OCI-LY3 (cell line): ENCODE results near the gene STK39.

ENCODE experiments used
- H2AFZ ChIP-seq: fragments of 200-600, 300-600 bp; shearing (Covaris generic); 2 replicates; pipeline ENCODE4 v1.6.0; 2014; ENCODE audit warnings: antibody characterized with exemption, low read depth, low read length
- H3K27ac ChIP-seq: fragments of 200-600, 300-600 bp; sonication (generic); 2 replicates; pipeline ENCODE4 v1.5.1; 2014; ENCODE audit warnings: mild to moderate bottlenecking, low read length, moderate library complexity, mixed read lengths
- H3K27me3 ChIP-seq: fragments of 200-600, 300-600 bp; sonication (generic); 2 replicates; pipeline ENCODE4 v1.6.1; 2014; ENCODE audit warnings: low read depth, low read length, mixed read lengths
- H3K36me3 ChIP-seq: fragments of 200-600, 300-600 bp; sonication (generic); replicated peaks from 2 replicates; pipeline ENCODE3; 2014; ENCODE audit warnings: low read depth, low read length, mixed read lengths
- H3K4me1 ChIP-seq: fragments of 300-600, 200-600 bp; sonication (generic); 2 replicates; pipeline ENCODE4 v1.6.1; 2014; ENCODE audit warnings: low read length, mixed read lengths
- H3K4me2 ChIP-seq: fragments of 200-600, 300-600 bp; sonication (generic); 2 replicates; pipeline ENCODE4 v1.6.1; 2014; ENCODE audit warnings: low read length, mixed read lengths
- H3K4me3 ChIP-seq: fragments of 300-600, 200-600 bp; sonication (generic); 2 replicates; pipeline ENCODE4 v1.5.1; 2014; ENCODE audit warnings: antibody characterized with exemption, mild to moderate bottlenecking, low read length, moderate library complexity
- H3K79me2 ChIP-seq: fragments of 300-600, 200-600 bp; shearing (Covaris generic); 2 replicates; pipeline ENCODE4 v1.6.1; 2014; ENCODE audit warnings: mild to moderate bottlenecking, low read length, mixed read lengths
- H3K9ac ChIP-seq: fragments of 300-600, 200-600 bp; shearing (Covaris generic); 2 replicates; pipeline ENCODE4 v1.6.0; 2014; ENCODE audit warnings: mild to moderate bottlenecking, low read length, moderate library complexity
- H3K9me3 ChIP-seq: fragments of 200-600, 300-600 bp; shearing (Covaris generic); 2 replicates; pipeline ENCODE4 v1.6.1; 2014; ENCODE audit warnings: low read length, mixed read lengths; ENCODE audit not compliant: insufficient read depth
- H4K20me1 ChIP-seq: fragments of 200-600, 300-600 bp; sonication (generic); 2 replicates; pipeline ENCODE4 v1.6.1; 2016; ENCODE audit warnings: low read length, mixed read lengths; ENCODE audit not compliant: insufficient read depth
- EZH2phosphoT487 ChIP-seq: fragments of 200-600 bp; shearing (Covaris generic); IDR thresholded peaks from 2 replicates; pipeline ENCODE4 v1.6.1; 2018; ENCODE audit warnings: antibody characterized with exemption, mixed run types, low read depth
- TF ChIP-seq, protein P1 (sequence below): fragments of 200-600, 300-600 bp; sonication (generic); IDR thresholded peaks from 2 replicates; pipeline ENCODE4 v1.5.1; 2014; ENCODE audit warnings: antibody characterized with exemption, low read length, low read depth

STK39 gene

DNA sequence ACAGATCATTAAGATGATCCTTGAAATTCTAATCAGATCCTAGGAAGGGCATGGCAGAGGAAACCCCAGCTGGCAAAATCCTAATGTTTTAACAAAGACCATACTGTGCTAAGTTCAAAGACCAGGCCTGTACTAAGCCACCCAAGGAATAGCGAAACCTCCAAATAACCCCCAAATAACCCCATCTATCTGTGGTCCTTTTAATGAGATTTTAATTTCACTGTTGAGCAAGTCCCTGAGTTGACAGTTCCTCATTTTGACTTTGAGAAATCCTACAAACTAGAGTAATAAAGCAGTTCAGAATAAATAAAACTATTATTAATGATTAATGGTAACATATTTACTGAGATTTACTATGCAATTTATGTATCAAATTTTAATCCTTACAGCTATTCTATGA, 259.8 kb downstream of the STK39 start:
- TF ChIP-seq, protein P1, sequence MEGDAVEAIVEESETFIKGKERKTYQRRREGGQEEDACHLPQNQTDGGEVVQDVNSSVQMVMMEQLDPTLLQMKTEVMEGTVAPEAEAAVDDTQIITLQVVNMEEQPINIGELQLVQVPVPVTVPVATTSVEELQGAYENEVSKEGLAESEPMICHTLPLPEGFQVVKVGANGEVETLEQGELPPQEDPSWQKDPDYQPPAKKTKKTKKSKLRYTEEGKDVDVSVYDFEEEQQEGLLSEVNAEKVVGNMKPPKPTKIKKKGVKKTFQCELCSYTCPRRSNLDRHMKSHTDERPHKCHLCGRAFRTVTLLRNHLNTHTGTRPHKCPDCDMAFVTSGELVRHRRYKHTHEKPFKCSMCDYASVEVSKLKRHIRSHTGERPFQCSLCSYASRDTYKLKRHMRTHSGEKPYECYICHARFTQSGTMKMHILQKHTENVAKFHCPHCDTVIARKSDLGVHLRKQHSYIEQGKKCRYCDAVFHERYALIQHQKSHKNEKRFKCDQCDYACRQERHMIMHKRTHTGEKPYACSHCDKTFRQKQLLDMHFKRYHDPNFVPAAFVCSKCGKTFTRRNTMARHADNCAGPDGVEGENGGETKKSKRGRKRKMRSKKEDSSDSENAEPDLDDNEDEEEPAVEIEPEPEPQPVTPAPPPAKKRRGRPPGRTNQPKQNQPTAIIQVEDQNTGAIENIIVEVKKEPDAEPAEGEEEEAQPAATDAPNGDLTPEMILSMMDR, result no peak
- no peak for TF ChIP-seq EZH2phosphoT487
- Histone ChIP-seq H3K9me3 (no peaks in the 10 kb centered on the region), H3K9ac (peak overlapping the region; percentile 9; the same call in 1 of the 2 replicates), H3K27ac (peak overlapping the region; percentile 28), H3K4me3 (no peak overlapping the region), H3K27me3 (no peaks in the 10 kb centered on the region), H2AFZ (no peak overlapping the region), H3K4me1 (peaks cover 33% of the 10 kb centered on the region), H4K20me1 (no peaks in the 10 kb centered on the region), H3K4me2 (peak overlapping the region; percentile 53), H3K36me3 (no peaks in the 10 kb centered on the region), H3K79me2 (no peaks in the 10 kb centered on the region)

DNA sequence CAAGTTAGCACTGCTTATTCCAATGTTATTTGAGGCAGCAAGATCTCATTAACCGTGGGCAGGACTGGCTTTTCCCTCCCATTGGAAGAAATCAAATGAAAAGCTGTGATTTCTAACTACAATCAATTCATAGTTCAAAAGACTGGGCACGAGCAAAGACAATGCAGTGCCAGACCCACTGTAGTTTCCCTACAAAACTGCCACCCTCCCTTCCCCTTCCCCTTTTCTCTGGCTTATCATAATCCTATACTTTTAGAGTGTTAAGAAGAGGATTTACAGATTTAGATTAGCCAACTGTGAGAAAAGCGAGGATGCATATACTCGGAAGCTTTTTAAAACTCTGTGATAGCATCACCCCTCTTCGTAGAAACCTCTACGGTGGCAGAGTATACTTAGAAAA, 260.4 kb downstream of the STK39 start:
- H3K9ac ChIP-seq, result no peak overlapping the region
- no peaks in the 10 kb centered on the region for H4K20me1 ChIP-seq
- no peaks in the 10 kb centered on the region for H3K36me3 ChIP-seq
- no peak overlapping the region for H3K4me3 ChIP-seq
- no peaks in the 10 kb centered on the region for H3K79me2 ChIP-seq
- TF ChIP-seq EZH2phosphoT487, result no peak
- TF ChIP-seq, protein P1, result no peak
- no peaks in the 10 kb centered on the region for H3K27me3 ChIP-seq
- peaks cover 28% of the 10 kb centered on the region for H3K4me1 ChIP-seq
- no peaks in the 10 kb centered on the region for H3K9me3 ChIP-seq
- H3K27ac ChIP-seq, result no peak overlapping the region
- peak overlapping the region; percentile 53 for H3K4me2 ChIP-seq
- no peak overlapping the region for H2AFZ ChIP-seq

DNA sequence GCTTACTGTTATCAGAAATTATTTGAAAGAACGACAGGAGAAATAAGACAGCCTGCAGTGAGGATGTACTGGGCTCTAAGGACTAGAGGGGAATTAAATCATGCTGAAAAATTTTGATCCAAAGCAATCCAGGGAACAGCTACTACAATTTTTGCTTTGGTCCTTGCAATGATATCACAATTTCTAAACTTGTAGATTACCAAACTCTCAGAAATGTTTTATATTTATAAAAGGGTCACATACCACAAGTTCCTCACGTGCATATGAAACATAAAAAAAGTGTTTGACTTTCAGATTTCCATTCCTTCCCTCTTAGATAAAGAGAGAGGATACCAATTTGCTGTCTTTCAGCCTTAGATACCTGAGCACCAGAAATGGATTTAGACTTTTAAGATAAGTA, 261.2 kb downstream of the STK39 start:
- no peaks in the 10 kb centered on the region for H4K20me1 ChIP-seq
- H3K4me3 ChIP-seq, result no peak overlapping the region
- TF ChIP-seq, protein P1, result no peak
- no peak for TF ChIP-seq EZH2phosphoT487
- H3K27ac ChIP-seq, result no peak overlapping the region
- peaks cover 26% of the 10 kb centered on the region for H3K4me1 ChIP-seq
- H2AFZ ChIP-seq, result no peak overlapping the region
- H3K36me3 ChIP-seq, result no peaks in the 10 kb centered on the region
- H3K79me2 ChIP-seq, result no peaks in the 10 kb centered on the region
- no peak overlapping the region for H3K9ac ChIP-seq
- H3K9me3 ChIP-seq, result no peaks in the 10 kb centered on the region
- H3K4me2 ChIP-seq, result no peak overlapping the region
- no peaks in the 10 kb centered on the region for H3K27me3 ChIP-seq

DNA sequence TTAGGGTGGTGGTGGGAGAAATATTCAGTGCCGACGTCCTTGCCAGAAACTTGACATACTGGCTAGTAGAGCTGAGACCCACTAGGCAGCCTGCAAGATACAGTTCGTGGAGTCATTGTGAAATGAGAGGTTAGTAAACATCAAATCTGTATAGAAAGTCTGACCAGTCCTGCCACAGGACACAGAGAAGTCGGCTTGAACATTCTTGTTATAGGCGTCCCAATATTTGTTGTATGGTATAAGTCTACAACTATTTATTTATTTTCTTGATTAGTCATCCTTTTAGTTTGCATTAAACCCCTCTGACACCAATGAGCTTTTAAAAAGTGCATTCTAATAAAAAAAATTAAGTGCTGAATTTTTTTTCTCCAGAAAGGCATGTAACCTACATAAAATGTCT, 265.4 kb downstream of the STK39 start:
- H3K4me3 ChIP-seq, result no peak overlapping the region
- no peak overlapping the region for H3K4me2 ChIP-seq
- peaks cover 13% of the 10 kb centered on the region for H3K4me1 ChIP-seq
- no peaks in the 10 kb centered on the region for H4K20me1 ChIP-seq
- no peaks in the 10 kb centered on the region for H3K36me3 ChIP-seq
- no peak overlapping the region for H3K9ac ChIP-seq
- H2AFZ ChIP-seq, result no peak overlapping the region
- H3K27ac ChIP-seq, result no peak overlapping the region
- no peaks in the 10 kb centered on the region for H3K79me2 ChIP-seq
- no peaks in the 10 kb centered on the region for H3K27me3 ChIP-seq
- no peaks in the 10 kb centered on the region for H3K9me3 ChIP-seq
- TF ChIP-seq, protein P1, result no peak
- no peak for TF ChIP-seq EZH2phosphoT487
